ENCODE results near the gene PSME4.

DNA sequence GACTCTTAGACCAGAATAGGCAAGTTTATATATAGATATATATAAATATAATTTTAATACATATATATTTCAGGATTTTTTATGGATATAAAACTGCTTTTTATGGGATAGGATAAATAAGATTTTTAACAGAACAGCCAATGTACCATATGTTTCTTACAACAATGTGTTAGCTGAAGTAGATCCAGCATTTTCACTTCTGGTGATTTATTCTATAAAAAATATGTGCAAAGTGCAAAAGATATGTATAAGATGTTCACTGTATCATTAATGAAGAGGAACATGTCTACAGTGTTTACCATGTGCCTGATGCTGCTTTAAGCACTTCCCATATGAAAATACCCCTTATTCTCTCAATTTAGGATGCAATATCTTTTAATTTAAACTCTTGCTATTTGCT is 88.8 kb downstream of the PSME4 start:
- TF ChIP-seq, protein P1, sequence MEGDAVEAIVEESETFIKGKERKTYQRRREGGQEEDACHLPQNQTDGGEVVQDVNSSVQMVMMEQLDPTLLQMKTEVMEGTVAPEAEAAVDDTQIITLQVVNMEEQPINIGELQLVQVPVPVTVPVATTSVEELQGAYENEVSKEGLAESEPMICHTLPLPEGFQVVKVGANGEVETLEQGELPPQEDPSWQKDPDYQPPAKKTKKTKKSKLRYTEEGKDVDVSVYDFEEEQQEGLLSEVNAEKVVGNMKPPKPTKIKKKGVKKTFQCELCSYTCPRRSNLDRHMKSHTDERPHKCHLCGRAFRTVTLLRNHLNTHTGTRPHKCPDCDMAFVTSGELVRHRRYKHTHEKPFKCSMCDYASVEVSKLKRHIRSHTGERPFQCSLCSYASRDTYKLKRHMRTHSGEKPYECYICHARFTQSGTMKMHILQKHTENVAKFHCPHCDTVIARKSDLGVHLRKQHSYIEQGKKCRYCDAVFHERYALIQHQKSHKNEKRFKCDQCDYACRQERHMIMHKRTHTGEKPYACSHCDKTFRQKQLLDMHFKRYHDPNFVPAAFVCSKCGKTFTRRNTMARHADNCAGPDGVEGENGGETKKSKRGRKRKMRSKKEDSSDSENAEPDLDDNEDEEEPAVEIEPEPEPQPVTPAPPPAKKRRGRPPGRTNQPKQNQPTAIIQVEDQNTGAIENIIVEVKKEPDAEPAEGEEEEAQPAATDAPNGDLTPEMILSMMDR (IDR thresholded peaks at IDR 0.05): no peak
- TF ChIP-seq EP300 (IDR thresholded peaks at IDR 0.05; ENCODE audit: low read depth) (no peak), POLR2A (IDR thresholded peaks at IDR 0.05) (no peak), POLR2AphosphoS5 (IDR thresholded peaks at IDR 0.05) (no peak)
